ENCODE results near the gene IGSF21. TPM values are rescaled to one million over a fixed set of nuclear protein-coding genes. Genes with fewer than 3 reads are reported as not detected.
"Not testable (repeated sequence)": the region's sequence is repeated elsewhere in the genome, so short reads cannot be mapped to it uniquely, and the experiment has no call there.

The IGSF21 gene
- total and polyA plus RNA-seq, 9 donors: 0.04 to 0.48 (median 0.21) TPM; not detected in 1

- Histone ChIP-seq H3K36me3 (ENCODE audit: control insufficient read depth, insufficient read depth, low read length) (no peaks in the 10 kb centered on the region), H3K4me3 (ENCODE audit: low read length) (no peak overlapping the region), H3K9me3 (replicated peaks; ENCODE audit: control insufficient read depth, low read depth, low read length) (no peaks in the 10 kb centered on the region), H3K27ac (ENCODE audit: low read length) (no peak overlapping the region), H3K4me1 (ENCODE audit: control insufficient read depth, insufficient read depth, low read length) (no peaks in the 10 kb centered on the region), H3K27me3 (ENCODE audit: control insufficient read depth, insufficient read depth, low read length) (peaks cover 33% of the 10 kb centered on the region)
- WGBS (ENCODE audit: insufficient coverage): 73% methylated on average over 2 of the region's 2 CpGs
- no peak for DNase-seq
These were observed 246.4 kb downstream of the IGSF21 start for GRCh38 chr1:18353992-18354391.

GRCh38 chr1:18354612-18355011 lies 247.0 kb downstream of the IGSF21 start:
- no peaks in the 10 kb centered on the region for H3K36me3 ChIP-seq (ENCODE audit: control insufficient read depth, insufficient read depth, low read length)
- H3K4me1 ChIP-seq (ENCODE audit: control insufficient read depth, insufficient read depth, low read length): no peaks in the 10 kb centered on the region
- WGBS (ENCODE audit: insufficient coverage): no CpG with 5 or more reads among the region's 3 CpGs
- H3K9me3 ChIP-seq (replicated peaks; ENCODE audit: control insufficient read depth, low read depth, low read length): no peaks in the 10 kb centered on the region
- H3K27ac ChIP-seq (ENCODE audit: low read length): no peak overlapping the region
- no peak overlapping the region for H3K4me3 ChIP-seq (ENCODE audit: low read length)
- no peak for DNase-seq
- H3K27me3 ChIP-seq (ENCODE audit: control insufficient read depth, insufficient read depth, low read length): peaks cover 33% of the 10 kb centered on the region

GRCh38 chr1:18357622-18358230 lies 250.1 kb downstream of the IGSF21 start:
- H3K36me3 ChIP-seq (ENCODE audit: control insufficient read depth, insufficient read depth, low read length): no peaks in the 10 kb centered on the region
- WGBS (ENCODE audit: insufficient coverage): 64% methylated on average over 7 of the region's 9 CpGs
- no peaks in the 10 kb centered on the region for H3K9me3 ChIP-seq (replicated peaks; ENCODE audit: control insufficient read depth, low read depth, low read length)
- peaks cover 21% of the 10 kb centered on the region for H3K27me3 ChIP-seq (ENCODE audit: control insufficient read depth, insufficient read depth, low read length)
- H3K4me3 ChIP-seq (ENCODE audit: low read length): no peak overlapping the region
- DNase-seq: no peak
- no peak overlapping the region for H3K27ac ChIP-seq (ENCODE audit: low read length)
- no peaks in the 10 kb centered on the region for H3K4me1 ChIP-seq (ENCODE audit: control insufficient read depth, insufficient read depth, low read length)

GRCh38 chr1:18358600-18358999 lies 251.0 kb downstream of the IGSF21 start:
- no peaks in the 10 kb centered on the region for H3K4me1 ChIP-seq (ENCODE audit: control insufficient read depth, insufficient read depth, low read length)
- H3K27me3 ChIP-seq (ENCODE audit: control insufficient read depth, insufficient read depth, low read length): peaks cover 13% of the 10 kb centered on the region
- H3K9me3 ChIP-seq (replicated peaks; ENCODE audit: control insufficient read depth, low read depth, low read length): no peaks in the 10 kb centered on the region
- DNase-seq: no peak
- no peak overlapping the region for H3K4me3 ChIP-seq (ENCODE audit: low read length)
- WGBS (ENCODE audit: insufficient coverage): 43% methylated on average over 1 of the region's 1 CpG
- H3K36me3 ChIP-seq (ENCODE audit: control insufficient read depth, insufficient read depth, low read length): no peaks in the 10 kb centered on the region
- no peak overlapping the region for H3K27ac ChIP-seq (ENCODE audit: low read length)

- no peak overlapping the region for H3K4me3 ChIP-seq (ENCODE audit: low read length)
- 100% methylated on average over 2 of the region's 7 CpGs for WGBS (ENCODE audit: insufficient coverage)
- H3K27ac ChIP-seq (ENCODE audit: low read length): no peak overlapping the region
- no peaks in the 10 kb centered on the region for H3K36me3 ChIP-seq (ENCODE audit: control insufficient read depth, insufficient read depth, low read length)
- no peaks in the 10 kb centered on the region for H3K4me1 ChIP-seq (ENCODE audit: control insufficient read depth, insufficient read depth, low read length)
- no peak for DNase-seq
- H3K9me3 ChIP-seq (replicated peaks; ENCODE audit: control insufficient read depth, low read depth, low read length): no peaks in the 10 kb centered on the region
- H3K27me3 ChIP-seq (ENCODE audit: control insufficient read depth, insufficient read depth, low read length): peaks cover 7% of the 10 kb centered on the region
These were observed 252.7 kb downstream of the IGSF21 start for GRCh38 chr1:18360251-18360650.

- WGBS (ENCODE audit: insufficient coverage): 69% methylated on average over 9 of the region's 9 CpGs
- no peaks in the 10 kb centered on the region for H3K36me3 ChIP-seq (ENCODE audit: control insufficient read depth, insufficient read depth, low read length)
- no peaks in the 10 kb centered on the region for H3K4me1 ChIP-seq (ENCODE audit: control insufficient read depth, insufficient read depth, low read length)
- peaks cover 7% of the 10 kb centered on the region for H3K27me3 ChIP-seq (ENCODE audit: control insufficient read depth, insufficient read depth, low read length)
- DNase-seq: no peak
- H3K27ac ChIP-seq (ENCODE audit: low read length): no peak overlapping the region
- H3K9me3 ChIP-seq (replicated peaks; ENCODE audit: control insufficient read depth, low read depth, low read length): no peaks in the 10 kb centered on the region
- no peak overlapping the region for H3K4me3 ChIP-seq (ENCODE audit: low read length)
These were observed 254.6 kb downstream of the IGSF21 start for GRCh38 chr1:18362150-18362549.

GRCh38 chr1:18363436-18363835 lies 255.8 kb downstream of the IGSF21 start:
- Histone ChIP-seq H3K4me3 (ENCODE audit: low read length) (no peak overlapping the region), H3K27ac (ENCODE audit: low read length) (no peak overlapping the region), H3K9me3 (replicated peaks; ENCODE audit: control insufficient read depth, low read depth, low read length) (no peaks in the 10 kb centered on the region), H3K36me3 (ENCODE audit: control insufficient read depth, insufficient read depth, low read length) (no peaks in the 10 kb centered on the region), H3K4me1 (ENCODE audit: control insufficient read depth, insufficient read depth, low read length) (no peaks in the 10 kb centered on the region), H3K27me3 (ENCODE audit: control insufficient read depth, insufficient read depth, low read length) (peaks cover 5% of the 10 kb centered on the region)
- WGBS (ENCODE audit: insufficient coverage): 83% methylated on average over 3 of the region's 3 CpGs
- no peak for DNase-seq

- WGBS (ENCODE audit: insufficient coverage): 82% methylated on average over 29 of the region's 31 CpGs
- no peaks in the 10 kb centered on the region for H3K4me1 ChIP-seq (ENCODE audit: control insufficient read depth, insufficient read depth, low read length)
- H3K9me3 ChIP-seq (replicated peaks; ENCODE audit: control insufficient read depth, low read depth, low read length): no peaks in the 10 kb centered on the region
- peaks cover 5% of the 10 kb centered on the region for H3K27me3 ChIP-seq (ENCODE audit: control insufficient read depth, insufficient read depth, low read length)
- H3K36me3 ChIP-seq (ENCODE audit: control insufficient read depth, insufficient read depth, low read length): no peaks in the 10 kb centered on the region
- H3K27ac ChIP-seq (ENCODE audit: low read length): no peak overlapping the region
- DNase-seq: no peak
- no peak overlapping the region for H3K4me3 ChIP-seq (ENCODE audit: low read length)
These were observed 257.6 kb downstream of the IGSF21 start for GRCh38 chr1:18365099-18365705.

GRCh38 chr1:18372505-18372904 lies 264.9 kb downstream of the IGSF21 start:
- H3K4me3 ChIP-seq (ENCODE audit: low read length); H3K9me3 ChIP-seq (replicated peaks; ENCODE audit: control insufficient read depth, low read depth, low read length); DNase-seq: not testable (repeated sequence)

GRCh38 chr1:18373151-18373550 lies 265.6 kb downstream of the IGSF21 start:
- H3K36me3 ChIP-seq (ENCODE audit: control insufficient read depth, insufficient read depth, low read length): no peaks in the 10 kb centered on the region
- no peak overlapping the region for H3K4me3 ChIP-seq (ENCODE audit: low read length)
- DNase-seq: no peak
- WGBS (ENCODE audit: insufficient coverage): 82% methylated on average over 4 of the region's 6 CpGs
- H3K9me3 ChIP-seq (replicated peaks; ENCODE audit: control insufficient read depth, low read depth, low read length): no peaks in the 10 kb centered on the region
- H3K27ac ChIP-seq (ENCODE audit: low read length): no peak overlapping the region
- H3K27me3 ChIP-seq (ENCODE audit: control insufficient read depth, insufficient read depth, low read length): peaks cover 2% of the 10 kb centered on the region
- H3K4me1 ChIP-seq (ENCODE audit: control insufficient read depth, insufficient read depth, low read length): no peaks in the 10 kb centered on the region

More at GRCh38 chr1:18372505-18372904, 264.9 kb downstream of the IGSF21 start:
- not testable (repeated sequence) for H3K27me3 ChIP-seq (ENCODE audit: control insufficient read depth, insufficient read depth, low read length); H3K27ac ChIP-seq (ENCODE audit: low read length); H3K4me1 ChIP-seq (ENCODE audit: control insufficient read depth, insufficient read depth, low read length); H3K36me3 ChIP-seq (ENCODE audit: control insufficient read depth, insufficient read depth, low read length)
